ENCODE measurements around the gene DNM1.
"Not testable (repeated sequence)": the region's sequence is repeated elsewhere in the genome, so short reads cannot be mapped to it uniquely, and the experiment has no call there.

Gene DNM1

GRCh38 chr9:128178806-128179431 lies 24.3 kb upstream of the DNM1 start:
- no peak for DNase-seq

- DNase-seq, result no peak
These were observed 23.2 kb upstream of the DNM1 start for GRCh38 chr9:128180001-128180400.

- DNase-seq, result no peak
These were observed 22.7 kb upstream of the DNM1 start for GRCh38 chr9:128180447-128180846.

- DNase-seq, result not testable (repeated sequence)
These were observed 21.7 kb upstream of the DNM1 start for GRCh38 chr9:128181480-128181879.

- DNase-seq, result no peak
These were observed 20.1 kb upstream of the DNM1 start for GRCh38 chr9:128182893-128183588.

- no peak for DNase-seq
These were observed 16.9 kb upstream of the DNM1 start for GRCh38 chr9:128185979-128186965.

- no peak for DNase-seq
These were observed 15.8 kb upstream of the DNM1 start for GRCh38 chr9:128187361-128187760.

GRCh38 chr9:128188209-128188608 lies 15.0 kb upstream of the DNM1 start:
- DNase-seq, result no peak

GRCh38 chr9:128190013-128190412 lies 13.2 kb upstream of the DNM1 start:
- no peak for DNase-seq

- DNase-seq, result peak; percentile 10
These were observed 12.4 kb upstream of the DNM1 start for GRCh38 chr9:128190516-128191405.

GRCh38 chr9:128191406-128192046 lies 11.7 kb upstream of the DNM1 start, which contains the start of gene CIZ1:
Gene CIZ1 (minus strand): TSS chr9:128191572. CDS start chr9:128190857, 715 bp downstream.
- peak; percentile 51 for DNase-seq

- DNase-seq, result no peak
These were observed 10.4 kb upstream of the DNM1 start for GRCh38 chr9:128192601-128193371.

- no peak for DNase-seq
These were observed 9.6 kb upstream of the DNM1 start for GRCh38 chr9:128193469-128194096.

GRCh38 chr9:128201441-128202369 lies 1.5 kb upstream of the DNM1 start:
- DNase-seq, result no peak

- no peak for DNase-seq
These were observed 543 bp upstream of the DNM1 start for GRCh38 chr9:128202648-128203023.

GRCh38 chr9:128203707-128204551 lies 750 bp downstream of the DNM1 start:
- DNase-seq, result no peak

GRCh38 chr9:128204858-128205257 lies 1.7 kb downstream of the DNM1 start:
- DNase-seq, result no peak

GRCh38 chr9:128205296-128205944 lies 2.2 kb downstream of the DNM1 start:
- DNase-seq, result no peak

Data from NK-92 treated with Interleukin-12 subunit alpha and Interleukin-12 subunit beta, amount 100 ng/mL, for 24 hours (cell line).